GM19193 (cell line): ENCODE results near the gene ATP5F1D.
A peak's percentile ranks its signal among the peaks of the same experiment; 100 is the strongest.

Experiments used
- POLR2A ChIP-seq: IDR thresholded peaks from 4 replicates; pipeline ENCODE4 v1.6.1; 2011; ENCODE audit not compliant: insufficient read depth, insufficient read length; ENCODE audit errors: extremely low read depth

The ATP5F1D gene

GRCh38 chr19:1241417-1242095 is at the start of gene ATP5F1D:
TSS of gene ATP5F1D (plus strand) at chr19:1241751. CDS start at chr19:1241851, 100 bp downstream.
- TF ChIP-seq POLR2A = peak; percentile 67

- TF ChIP-seq POLR2A = no peak
Observed at GRCh38 chr19:1199531-1199930, 42.0 kb upstream of the ATP5F1D start.

- TF ChIP-seq POLR2A = peak; percentile 66
Observed at GRCh38 chr19:1205114-1206099, 36.1 kb upstream of the ATP5F1D start, which contains the start of gene STK11. TSS of gene STK11 (plus strand) at chr19:1205778. CDS start at chr19:1206914, 1,136 bp downstream.

- no peak for TF ChIP-seq POLR2A
Observed at GRCh38 chr19:1206150-1206863, 35.2 kb upstream of the ATP5F1D start.

GRCh38 chr19:1206864-1207450 is 34.6 kb upstream of the ATP5F1D start:
- TF ChIP-seq POLR2A = no peak

- no peak for TF ChIP-seq POLR2A
Observed at GRCh38 chr19:1210227-1210538, 31.4 kb upstream of the ATP5F1D start.

GRCh38 chr19:1211494-1212234 is 29.9 kb upstream of the ATP5F1D start:
- TF ChIP-seq POLR2A = no peak

GRCh38 chr19:1213391-1214286 is 27.9 kb upstream of the ATP5F1D start:
- no peak for TF ChIP-seq POLR2A

- no peak for TF ChIP-seq POLR2A
Observed at GRCh38 chr19:1214299-1214861, 27.2 kb upstream of the ATP5F1D start.

- TF ChIP-seq POLR2A = no peak
Observed at GRCh38 chr19:1214862-1215731, 26.5 kb upstream of the ATP5F1D start.

GRCh38 chr19:1216756-1217155 is 24.8 kb upstream of the ATP5F1D start:
- no peak for TF ChIP-seq POLR2A

- no peak for TF ChIP-seq POLR2A
Observed at GRCh38 chr19:1217366-1217765, 24.2 kb upstream of the ATP5F1D start.
